T-helper 2 cell treated with Interferon-gamma antibody and Interleukin-4, amounts not matched to agents 100 ng/mL and 5 ng/mL, for 36 hours (primary cell): ENCODE data around the gene LGR6. TPM values are rescaled to one million over a fixed set of nuclear protein-coding genes. Genes with fewer than 3 reads are reported as not detected.
"Not testable (repeated sequence)": the region's sequence is repeated elsewhere in the genome, so short reads cannot be mapped to it uniquely, and the experiment has no call there.

Experiments
- intact Hi-C: fragments of 100-400 bp; cut with micrococcal nuclease; formaldehyde crosslinking; loops from one replicate; pipeline ENCODE4 v1.15.1; 2023
- total RNA-seq: library from RNA; stranded (reverse); gene quantifications from 2 replicates; pipeline ENCODE4 v1.2.3, GENCODE V29; 2022

Gene LGR6
- total RNA-seq, 1 donor from 2014 or later = 0.43 TPM

- intact Hi-C loops = no loop called here
Observed at GRCh38 chr1:202252271-202252670, 58.7 kb downstream of the LGR6 start.

GRCh38 chr1:202254454-202255252 lies 61.1 kb downstream of the LGR6 start:
- intact Hi-C loops = no loop called here

DNA sequence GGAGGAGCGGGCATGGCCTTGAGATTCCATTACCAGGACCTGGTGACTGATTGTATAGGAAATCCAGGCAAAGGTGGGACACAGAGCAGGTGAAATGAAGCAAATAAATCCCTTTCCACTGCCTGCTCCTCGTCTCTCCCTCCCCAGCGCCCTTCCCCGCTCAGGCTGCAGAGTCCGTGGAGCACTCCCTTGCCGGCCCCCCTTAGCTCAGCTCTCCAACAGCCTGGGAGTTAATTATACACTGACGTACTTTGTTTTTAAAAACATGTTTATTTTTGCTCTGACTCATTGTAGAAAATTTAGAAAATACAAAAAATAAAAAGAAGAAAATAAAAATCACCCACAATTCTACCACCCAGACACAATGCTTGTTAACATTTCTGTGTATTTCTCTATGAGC lies 61.7 kb downstream of the LGR6 start:
- intact Hi-C loops = no loop called here

DNA sequence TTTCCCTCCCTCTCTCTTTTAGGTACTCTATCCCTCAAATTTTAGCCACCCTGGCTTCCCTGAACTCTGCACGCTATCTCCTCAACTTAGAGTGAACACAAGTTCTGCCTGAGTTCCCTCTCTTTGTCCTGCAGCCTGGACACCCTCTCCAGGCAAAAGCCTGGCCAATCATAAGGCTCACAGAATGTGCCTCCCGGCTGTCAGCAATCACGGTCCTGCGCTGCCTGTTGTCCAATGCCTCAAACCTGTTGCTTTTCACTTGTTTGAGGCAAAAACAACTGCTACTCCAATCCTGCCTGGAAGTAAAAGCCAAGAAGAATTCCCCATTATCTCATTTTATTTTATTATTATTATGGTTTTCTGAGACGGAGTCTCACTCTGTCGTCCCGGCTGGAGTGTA lies 66.1 kb downstream of the LGR6 start:
- intact Hi-C loops = no loop called here

DNA sequence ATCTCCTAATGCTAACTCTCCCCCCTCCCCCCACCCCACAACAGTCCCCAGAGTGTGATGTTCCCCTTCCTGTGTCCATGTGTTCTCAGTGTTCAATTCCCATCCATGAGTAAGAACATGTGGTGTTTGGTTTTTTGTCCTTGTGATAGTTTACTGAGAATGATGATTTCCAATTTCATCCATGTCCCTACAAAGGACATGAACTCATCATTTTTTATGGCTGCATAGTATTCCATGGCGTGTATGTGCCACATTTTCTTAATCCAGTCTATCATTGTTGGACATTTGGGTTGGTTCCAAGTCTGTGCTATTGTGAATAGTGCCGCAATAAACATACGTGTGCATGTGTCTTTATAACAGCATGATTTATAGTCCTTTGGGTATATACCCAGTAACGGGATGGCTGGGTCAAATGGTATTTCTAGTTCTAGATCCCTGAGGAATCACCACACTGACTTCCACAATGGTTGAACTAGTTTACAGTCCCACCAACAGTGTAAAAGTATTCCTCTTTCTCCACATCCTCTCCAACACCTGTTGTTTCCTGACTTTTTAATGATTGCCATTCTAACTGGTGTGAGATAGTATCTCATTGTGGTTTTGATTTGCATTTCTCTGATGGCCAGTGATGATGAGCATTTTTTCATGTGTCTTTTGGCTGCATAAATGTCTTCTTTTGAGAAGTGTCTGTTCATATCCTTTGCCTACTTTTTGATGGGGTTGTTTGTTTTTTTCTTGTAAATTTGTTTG lies 67.8 kb downstream of the LGR6 start:
- intact Hi-C loops = not testable (repeated sequence)

DNA sequence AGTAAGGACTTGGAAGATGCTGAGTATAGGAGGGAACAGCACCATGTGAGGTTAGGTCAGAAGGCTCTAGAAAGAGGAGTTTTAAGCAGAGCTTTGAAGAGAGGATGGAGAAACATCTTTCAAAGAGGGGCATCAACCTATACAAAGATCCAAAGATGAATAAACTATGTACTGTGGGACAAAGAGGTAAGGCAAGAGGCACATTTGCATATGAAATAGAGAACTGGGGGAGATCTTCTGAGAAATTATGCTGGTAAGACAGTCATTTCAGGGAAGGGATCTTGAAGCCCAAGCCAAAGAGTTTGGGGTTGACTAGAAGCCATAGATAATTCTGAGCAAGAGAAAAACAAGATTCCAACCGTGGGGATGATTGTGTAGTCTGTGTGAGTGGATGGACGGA lies 70.0 kb downstream of the LGR6 start:
- intact Hi-C loops = no loop called here

GRCh38 chr1:202264300-202264699 lies 70.7 kb downstream of the LGR6 start:
- intact Hi-C loops = no loop called here

- intact Hi-C loops = no loop called here
Observed at GRCh38 chr1:202264726-202265125, 71.1 kb downstream of the LGR6 start.

DNA sequence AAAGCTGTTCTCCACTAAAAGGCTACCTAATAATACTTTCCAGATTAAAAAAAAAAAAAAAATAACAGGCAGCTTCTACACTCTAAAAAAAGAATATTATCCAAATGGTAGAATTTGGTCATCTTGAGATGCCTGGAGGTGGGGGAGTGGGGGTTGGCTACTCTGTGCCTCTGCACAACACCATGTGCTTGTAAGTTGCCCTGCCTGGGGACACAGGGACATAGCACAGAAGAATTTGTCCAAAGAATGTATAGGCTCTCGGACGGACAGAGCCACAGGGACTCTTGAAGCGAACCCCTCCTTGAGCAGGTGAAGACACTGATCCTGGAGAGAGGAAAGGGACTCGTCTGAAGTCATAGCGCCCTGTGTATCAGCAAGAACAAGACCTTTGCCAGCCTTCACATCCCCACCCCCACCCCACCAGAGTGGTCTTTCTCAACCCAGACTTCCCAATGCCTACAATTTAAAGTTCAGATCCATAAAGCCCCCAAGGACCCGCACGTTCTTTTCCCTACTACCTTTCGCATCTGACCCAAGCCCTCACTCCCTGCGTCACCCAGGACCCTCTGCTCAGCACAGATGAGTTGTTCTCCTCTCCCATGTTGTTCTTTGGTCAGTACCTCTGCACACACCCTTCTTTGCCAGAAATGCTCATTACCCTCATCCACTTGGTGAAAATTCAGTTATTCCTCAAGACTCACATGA lies 72.6 kb downstream of the LGR6 start:
- intact Hi-C loops = no loop called here

GRCh38 chr1:202268032-202268431 lies 74.4 kb downstream of the LGR6 start:
- intact Hi-C loops = no loop called here

- intact Hi-C loops = no loop called here
Observed at GRCh38 chr1:202268817-202269216, 75.2 kb downstream of the LGR6 start.

GRCh38 chr1:202270871-202271326 lies 77.3 kb downstream of the LGR6 start:
- intact Hi-C loops = no loop called here

DNA sequence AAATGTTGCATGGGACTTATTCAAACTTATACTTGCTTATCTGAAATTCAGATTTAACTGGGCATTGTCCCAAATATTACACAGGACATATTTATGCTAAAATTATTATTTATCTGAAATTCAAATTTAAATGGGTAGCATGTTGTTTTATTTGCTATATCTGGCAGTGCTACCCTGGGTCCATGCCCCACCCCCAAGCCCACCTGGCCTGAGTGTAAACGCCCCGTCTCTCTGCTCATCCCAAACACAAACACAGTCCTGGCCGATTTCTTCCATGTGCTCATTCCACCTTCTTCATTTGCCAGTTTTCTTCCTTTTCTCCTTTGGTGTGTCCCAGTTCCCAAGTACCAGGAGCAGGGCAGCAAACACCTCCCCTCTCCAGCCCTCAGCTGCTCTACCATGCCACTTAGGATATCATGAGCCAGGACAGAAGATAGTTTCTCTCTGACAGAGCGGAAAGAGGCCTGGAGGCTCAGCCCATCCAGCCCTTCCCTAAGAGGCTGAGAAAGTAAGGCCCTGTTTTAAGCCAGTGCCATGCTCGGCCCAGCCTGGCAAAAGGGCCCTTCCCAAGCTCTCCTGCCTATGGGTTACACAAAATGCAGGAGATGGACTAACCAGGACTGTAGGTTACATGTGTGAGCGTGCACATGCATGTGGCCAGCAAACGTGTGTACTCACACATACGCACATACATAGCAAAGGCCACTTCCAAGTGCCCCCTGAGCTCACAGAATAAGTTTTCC lies 78.7 kb downstream of the LGR6 start:
- intact Hi-C loops = no loop called here

DNA sequence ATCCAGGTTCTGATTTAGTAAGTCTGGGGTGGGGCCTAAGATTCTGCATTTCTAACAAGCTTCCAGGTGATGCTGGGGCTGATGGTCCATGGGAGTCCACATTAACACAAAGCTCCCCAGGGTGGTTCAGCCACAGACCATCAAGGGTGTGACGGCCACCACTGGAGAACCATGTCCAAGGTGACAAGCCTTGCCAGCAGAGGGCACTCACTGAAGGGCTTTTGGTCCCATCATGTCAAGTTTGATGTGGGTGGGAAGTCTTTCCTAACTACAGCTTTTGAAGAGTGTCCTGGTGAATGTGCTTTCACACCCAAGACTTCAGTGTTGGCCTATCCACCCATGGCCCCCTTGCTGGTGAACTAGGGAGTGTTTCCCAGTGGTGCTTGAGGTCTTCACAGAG lies 81.0 kb downstream of the LGR6 start:
- intact Hi-C loops = loop anchor here (1.0 kb wide), 1 partner anchor 41 kb away; no protein-coding TSS in a partner anchor

GRCh38 chr1:202275061-202275770 lies 81.6 kb downstream of the LGR6 start:
- intact Hi-C loops = loop anchor here (1.0 kb wide), 1 partner anchor 40 kb away; no protein-coding TSS in a partner anchor

DNA sequence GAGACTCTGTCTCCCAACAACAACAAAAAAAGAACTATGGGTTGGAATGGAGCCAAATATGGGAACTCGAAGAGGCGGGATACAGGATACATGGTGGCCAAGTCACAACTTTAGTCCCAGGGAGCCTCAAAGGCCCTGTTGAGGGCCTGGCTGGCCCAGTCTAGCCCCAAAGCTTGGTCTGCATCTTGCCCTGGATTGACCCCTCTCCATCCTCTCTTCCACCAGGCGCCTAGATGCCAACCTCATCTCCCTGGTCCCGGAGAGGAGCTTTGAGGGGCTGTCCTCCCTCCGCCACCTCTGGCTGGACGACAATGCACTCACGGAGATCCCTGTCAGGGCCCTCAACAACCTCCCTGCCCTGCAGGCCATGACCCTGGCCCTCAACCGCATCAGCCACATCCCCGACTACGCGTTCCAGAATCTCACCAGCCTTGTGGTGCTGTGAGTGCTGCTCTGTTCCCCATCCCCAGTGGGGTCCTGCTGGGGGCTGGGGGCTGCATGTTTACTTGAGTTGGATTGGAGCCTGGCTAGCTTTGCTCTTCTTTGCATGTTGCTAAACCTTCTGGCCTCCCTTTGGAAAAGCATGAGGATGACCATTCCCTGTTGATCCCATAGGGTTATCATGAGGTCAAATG lies 82.6 kb downstream of the LGR6 start:
- intact Hi-C loops = no loop called here

DNA sequence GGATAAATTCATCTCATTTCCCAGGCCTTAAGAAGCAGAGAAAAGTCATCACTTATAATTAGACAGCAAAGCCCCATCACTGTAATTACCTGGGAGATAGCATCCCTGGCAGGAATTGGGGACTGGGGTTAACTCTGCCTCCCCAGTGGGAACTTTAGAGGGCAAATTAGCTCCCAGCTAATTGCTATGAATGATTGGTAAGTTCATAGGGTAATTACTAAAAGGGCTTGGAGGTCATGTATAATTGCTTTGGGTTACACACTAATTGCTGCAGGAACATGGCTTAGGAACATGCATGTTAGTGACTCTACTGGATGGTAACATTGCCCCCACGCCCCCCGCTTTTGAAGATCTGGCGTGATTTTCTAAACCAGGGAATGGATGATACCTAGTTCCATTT lies 83.3 kb downstream of the LGR6 start:
- intact Hi-C loops = no loop called here

DNA sequence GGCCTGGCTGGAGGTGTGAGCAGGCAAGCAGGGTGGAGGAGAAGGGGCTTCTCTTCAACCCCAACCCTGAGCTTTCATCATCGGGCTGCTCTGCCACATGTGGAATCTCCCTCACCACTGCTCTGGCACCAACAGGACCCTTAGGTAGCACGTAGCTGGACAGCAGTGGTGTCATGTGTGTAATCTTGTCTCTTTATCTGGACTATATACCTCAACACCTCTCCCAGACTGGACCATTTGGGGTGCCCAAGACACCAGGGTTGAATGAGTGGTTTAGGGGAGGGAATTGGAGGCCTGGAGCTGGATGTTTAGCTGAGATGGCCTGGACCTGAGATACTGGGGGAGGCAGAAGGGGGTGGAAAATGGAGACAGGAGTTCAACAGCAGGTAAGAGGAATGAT lies 85.2 kb downstream of the LGR6 start:
- intact Hi-C loops = no loop called here

DNA sequence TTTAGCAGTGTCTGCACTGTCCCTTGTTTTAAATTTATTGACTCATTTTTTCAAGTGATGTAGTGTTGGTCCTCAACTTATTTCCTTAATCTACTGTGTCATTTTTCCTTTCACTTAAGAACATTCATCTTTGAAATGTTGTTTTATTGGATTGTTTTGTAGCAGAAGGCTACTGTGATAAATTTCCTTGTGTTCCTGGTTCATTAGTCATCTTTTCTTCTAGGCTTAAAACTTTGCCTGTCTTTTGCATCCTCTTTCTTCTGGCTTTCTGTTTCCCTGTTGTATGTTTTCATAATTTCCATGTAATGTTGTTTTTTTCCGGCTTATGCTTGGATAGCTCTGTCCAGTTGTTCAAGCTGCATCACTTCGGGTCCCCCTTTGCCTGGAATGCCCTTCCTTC lies 86.2 kb downstream of the LGR6 start:
- intact Hi-C loops = no loop called here

- intact Hi-C loops = no loop called here
Observed at GRCh38 chr1:202280595-202280994, 87.0 kb downstream of the LGR6 start.
